Measurements from ENCODE around the gene RPS6KA2. TPM values are rescaled to one million over a fixed set of nuclear protein-coding genes. Genes with fewer than 3 reads are reported as not detected.

Gene RPS6KA2
- total RNA-seq, 1 donor from 2014 or later: 36.1 TPM

GRCh38 chr6:166469426-166469961 is 157.6 kb downstream of the RPS6KA2 start:
- no peak for DNase-seq (ENCODE audit: low spot score)

DNA sequence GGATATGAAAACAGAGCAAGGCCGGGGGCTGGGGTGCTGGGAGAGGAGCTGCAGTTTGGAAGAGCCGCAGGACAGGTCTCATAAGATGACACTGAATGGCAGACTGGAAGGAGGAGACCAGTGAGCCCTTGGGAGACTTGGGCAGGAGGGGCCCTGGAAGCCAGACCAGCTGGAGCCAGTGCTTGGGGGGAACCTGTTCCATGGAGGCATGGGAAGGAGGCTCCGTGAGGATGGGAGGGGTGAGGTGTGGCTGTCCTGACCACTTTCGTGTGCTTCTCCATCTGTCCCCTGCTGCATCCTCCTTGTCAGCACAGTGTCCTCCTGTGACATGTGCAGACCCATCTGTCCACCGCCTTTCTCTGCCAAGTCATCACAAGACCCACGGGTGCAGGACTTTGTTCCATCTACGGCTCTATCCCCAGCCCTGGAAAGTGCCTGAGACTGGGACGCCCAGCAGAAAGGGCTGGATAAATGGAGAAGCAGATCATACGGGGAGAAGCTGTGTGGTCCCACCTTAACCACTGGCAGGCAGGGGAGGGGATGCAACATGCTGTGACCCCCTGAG is 159.5 kb downstream of the RPS6KA2 start:
- DNase-seq (ENCODE audit: low spot score): no peak

DNA sequence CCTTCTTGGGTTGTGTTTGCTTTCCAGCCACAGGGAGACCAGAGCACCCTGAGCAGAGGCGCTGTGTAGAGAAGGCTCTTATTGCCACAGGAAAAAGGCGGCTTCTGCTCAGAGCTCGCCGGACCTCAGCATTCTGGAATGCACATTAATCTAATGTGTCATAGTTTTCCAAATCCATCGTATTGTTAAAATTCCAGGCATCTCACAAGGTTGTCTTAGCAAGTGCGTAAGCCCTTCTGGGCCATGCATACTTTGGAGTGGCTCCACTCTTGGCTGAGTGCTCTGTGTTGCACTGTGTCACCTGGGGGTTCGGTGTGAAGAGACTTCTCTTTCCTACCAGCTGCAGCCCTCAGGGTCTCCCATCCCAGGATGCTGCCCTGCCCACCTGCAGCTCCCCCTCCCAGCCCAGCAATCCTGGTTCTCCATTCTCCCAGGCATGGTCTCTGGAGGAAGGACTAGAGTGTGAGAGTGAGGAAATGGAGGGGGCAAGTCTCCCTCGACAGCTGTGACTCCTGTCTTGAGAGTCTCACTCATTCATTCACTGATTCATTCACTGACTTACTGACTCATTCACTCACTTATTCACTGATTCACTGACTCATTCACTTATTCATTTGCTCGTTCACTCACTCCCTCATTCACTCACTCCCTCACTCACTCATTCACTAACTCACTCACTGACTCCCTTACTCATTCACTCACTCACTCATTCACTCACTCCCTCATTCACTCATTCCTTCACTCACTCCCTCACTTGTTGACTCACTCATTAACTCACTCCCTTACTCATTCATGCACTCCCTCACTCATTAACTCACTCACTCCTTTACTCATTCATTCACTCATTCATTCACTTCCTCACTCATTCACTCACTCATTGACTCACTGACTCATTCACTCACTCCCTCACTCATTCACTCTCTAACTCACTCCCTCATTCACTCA is 160.6 kb downstream of the RPS6KA2 start:
- peak; percentile 33 for DNase-seq (ENCODE audit: low spot score)

DNA sequence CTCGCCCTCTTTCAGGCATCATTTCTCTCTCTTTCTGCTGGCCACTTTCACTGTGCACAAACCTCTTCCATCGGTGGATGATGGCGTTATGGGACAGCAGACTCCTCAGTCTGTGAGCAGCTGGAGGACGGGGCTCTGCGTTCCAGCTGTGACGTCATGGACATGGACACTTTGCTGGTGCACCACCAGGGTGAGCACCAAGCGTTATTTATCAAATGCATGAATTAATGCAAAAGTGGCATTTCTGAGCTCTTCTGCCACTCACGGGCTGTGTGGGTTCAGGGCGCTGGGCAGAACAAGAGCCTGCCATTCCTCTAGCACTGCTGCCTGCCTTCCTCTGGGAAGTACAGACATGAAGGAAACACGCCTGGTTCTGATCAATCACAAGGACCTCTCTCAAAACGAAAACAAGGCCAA is 161.4 kb downstream of the RPS6KA2 start:
- DNase-seq (ENCODE audit: low spot score): peak; percentile 33

DNA sequence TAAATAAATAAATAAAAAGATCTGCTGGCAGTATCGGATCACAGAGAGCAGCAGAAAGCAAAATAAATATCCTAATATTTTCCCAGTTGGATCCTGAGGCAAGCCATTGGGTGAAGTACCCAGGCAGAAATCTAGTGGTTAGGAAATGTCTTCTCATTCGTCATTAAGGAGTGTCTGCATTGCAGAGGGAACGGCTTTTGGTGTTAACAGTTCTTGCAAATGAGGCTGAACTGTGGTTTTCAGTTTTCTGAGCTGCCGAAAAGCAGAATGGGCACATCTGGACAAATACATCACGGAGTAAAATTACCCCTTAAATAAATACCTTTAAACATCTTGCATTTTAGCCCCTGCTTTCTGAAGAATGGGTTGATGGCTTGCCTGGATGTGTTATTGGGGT is 162.1 kb downstream of the RPS6KA2 start:
- no peak for DNase-seq (ENCODE audit: low spot score)

DNA sequence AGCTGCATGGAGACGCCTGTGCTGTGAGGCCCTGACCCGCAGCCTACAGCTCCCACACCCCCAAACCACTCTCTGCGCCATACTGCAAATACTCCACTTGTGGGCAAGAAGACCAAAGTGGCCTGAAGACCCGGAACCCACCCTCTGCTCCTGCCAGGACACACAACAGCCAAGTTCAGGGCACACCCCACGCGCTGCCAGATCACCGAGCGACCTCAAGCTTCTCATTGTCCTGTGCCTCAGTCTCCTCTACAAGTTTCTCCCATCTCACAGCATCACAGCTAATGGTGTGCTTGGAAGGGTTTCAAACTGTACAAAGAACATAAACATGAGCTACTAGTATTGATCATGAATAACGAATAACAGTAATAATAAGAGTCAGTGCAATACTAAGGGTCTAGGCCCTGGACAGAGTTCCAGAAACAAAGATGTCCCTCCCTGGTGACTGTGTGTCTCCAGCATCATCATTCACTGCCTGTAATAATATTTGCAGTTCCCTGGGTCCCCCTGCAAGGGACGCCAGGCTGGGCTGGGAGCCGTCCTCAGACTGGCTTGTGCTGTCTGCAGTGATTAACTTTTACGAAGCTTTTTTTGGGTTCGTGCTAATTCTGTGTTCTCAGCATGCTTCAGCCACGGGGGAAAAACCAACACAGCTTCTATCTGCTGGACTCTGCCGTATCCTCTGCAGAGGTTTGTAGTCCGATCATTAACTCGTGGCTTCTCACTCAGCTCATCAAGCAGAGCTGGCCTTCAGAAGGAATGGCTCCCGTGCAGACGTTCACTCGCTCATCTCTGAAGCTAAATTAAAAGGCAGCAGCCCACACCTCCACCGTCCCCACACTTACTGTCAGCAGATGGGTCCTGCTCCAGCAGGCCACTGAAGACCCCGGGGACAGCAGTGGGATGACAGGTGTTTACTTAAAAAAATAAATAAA is 162.7 kb downstream of the RPS6KA2 start:
- DNase-seq (ENCODE audit: low spot score): no peak

- DNase-seq (ENCODE audit: low spot score): no peak
These were observed 163.5 kb downstream of the RPS6KA2 start for GRCh38 chr6:166463359-166464067.

DNA sequence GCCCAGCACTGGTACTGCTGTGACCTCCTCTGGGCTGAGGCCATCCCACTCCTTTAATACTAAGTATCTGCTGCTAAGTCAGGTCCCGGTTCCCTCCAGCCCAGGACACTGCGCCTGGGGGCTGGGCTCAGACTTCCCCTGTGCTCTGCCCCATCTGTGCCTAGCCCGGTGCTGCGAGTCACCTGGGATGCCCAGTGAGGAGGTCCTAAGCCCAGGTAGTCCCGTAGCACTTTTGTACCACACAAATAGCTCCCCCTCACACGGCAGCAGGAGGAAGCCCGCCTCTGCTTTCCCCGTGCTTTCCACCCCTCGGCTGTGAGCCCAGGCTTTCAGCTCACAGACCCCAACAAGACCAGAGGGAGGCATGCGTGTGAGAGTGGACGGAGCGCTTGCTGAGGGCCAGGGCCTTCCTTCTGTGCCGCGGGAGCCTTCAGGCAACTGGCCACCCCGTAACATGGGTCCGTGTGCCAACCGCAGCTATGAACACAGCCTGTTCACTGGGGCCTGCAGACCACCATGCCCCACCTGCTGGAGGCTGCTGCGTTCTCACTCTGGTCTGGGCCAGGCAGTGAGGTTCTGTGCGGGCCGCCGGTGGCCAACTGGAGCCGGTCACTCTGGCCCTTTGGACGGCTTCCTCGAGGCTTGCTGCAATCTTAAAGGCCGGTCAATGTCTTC is 164.5 kb downstream of the RPS6KA2 start:
- DNase-seq (ENCODE audit: low spot score): no peak

DNA sequence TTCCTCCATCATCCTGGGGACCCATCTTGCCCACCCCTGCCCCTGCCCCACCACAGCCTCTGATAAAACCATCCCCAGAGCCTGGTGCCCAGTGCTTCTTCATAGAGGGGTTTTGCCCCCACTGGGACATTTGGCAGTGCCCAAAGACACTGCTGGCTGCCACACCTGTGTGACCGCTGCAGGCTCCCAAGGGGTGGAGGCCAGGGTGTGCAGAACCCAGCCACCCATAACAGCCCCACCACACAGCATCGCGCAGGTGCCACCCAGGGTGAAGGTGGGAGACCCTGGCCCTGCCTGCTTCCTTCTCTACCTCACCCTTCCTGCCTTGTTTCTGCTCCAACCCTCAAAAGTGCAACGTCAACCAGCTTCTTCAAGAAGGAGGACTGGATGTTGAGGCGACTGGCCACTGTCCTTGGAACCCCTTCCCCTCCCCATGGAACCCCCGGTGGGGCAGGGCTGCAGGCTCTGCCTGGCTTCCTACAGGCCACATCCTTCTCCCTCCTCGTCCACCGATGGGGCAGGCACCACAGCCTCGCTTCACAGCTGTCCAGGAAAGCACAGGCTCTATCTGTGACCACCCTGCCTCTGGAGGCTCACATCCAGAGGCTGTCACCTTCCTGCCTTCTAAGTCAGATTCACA is 165.1 kb downstream of the RPS6KA2 start:
- no peak for DNase-seq (ENCODE audit: low spot score)

DNA sequence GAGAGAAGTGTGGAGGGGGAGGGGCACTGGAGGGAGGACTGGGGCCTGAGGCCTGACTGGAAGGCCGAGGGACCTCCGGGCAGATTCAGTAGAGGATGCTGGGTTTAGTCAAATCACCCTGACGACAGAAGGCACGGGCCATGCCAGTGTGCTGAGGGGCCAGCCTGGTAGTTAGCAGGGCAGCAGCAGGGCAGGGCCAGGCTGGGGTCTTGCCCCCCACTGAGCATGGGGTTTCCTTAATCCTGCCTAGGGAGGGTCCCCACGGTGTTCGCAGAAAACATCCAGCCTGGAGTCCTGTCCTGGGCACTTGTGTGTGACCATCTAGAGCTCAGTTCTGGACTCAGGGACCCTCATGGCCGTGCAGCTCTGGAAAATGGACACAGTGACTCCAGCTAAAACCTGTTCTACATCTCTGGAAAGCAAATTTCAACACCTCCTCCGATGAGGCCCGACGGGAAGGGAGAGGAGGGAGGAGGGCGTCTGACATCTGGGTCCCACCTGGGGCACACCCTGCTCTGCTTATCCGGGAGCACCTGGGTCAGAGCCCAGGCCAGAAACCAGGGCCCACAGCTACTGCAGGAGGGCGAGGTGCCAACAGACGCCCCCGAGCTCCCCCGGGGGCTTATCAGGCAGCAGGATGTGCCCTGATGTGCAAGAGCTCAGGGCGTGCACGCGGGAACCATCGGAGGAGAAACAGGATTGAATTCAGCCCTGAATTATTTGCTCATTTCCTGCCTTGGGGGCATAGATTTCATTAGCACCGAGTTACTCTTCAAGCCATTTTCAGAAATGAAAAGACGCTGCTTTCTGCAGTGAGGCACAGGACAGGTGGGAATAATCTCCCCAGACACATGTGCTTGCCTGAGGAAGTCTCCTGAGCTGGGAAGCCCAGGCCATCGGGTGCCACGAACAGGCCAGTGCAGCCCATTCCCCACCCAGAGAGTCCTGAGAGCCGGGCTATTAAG is 166.3 kb downstream of the RPS6KA2 start:
- no peak for DNase-seq (ENCODE audit: low spot score)

GRCh38 chr6:166459906-166460305 is 167.1 kb downstream of the RPS6KA2 start:
- no peak for DNase-seq (ENCODE audit: low spot score)

DNA sequence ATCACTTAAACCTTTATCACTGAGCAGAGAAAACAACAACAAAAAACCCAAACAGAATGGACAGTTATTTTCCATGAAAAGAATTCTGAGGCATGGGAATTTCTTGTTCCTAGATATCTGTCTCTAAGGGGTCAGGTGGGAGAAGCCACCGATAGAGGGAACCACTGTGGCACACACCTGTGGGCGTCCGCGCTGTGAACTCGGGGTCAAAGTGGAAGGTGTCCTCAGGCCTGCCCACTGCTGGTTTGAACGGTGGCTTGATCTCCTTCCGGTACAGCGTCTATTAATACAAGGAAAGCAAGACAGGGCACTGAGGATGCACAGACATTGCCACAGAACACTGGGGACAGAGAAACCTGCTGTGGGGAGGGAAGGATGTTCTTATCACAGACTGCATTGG is 167.8 kb downstream of the RPS6KA2 start:
- no peak for DNase-seq (ENCODE audit: low spot score)

- peak; percentile 28 for DNase-seq (ENCODE audit: low spot score)
These were observed 170.5 kb downstream of the RPS6KA2 start for GRCh38 chr6:166456395-166457156.

- DNase-seq (ENCODE audit: low spot score): no peak
These were observed 172.1 kb downstream of the RPS6KA2 start for GRCh38 chr6:166454692-166455515.

- DNase-seq (ENCODE audit: low spot score): no peak
These were observed 173.4 kb downstream of the RPS6KA2 start for GRCh38 chr6:166453651-166454050.

DNA sequence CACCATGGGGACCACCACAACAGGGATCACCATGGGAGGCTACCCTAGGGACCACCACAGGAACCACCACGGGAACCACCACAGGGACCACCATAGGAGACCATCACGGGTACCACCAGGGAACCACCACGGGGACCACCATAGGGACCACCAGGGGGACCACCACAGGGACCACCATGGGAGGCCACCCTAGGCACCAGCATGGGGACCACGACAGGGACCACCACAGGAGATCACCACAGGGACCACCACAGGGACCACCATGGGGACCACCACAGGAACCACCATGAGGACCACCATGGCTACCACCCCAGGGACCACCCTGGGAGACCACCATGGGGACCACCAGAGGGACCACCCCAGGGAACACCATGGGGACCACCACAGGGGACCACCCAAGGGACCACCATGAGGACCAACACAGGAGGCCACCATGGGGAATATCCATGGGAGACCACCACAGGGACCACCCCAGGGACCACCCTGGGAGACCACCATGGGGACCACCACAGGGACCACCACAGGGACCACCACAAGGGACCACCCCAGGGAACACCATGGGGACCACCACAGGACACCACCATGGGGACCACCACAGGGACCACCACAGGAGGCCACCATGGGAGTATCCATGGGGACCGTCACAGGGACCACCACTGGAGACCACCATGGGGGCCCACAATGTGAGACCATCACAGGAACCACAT is 176.7 kb downstream of the RPS6KA2 start:
- no peak for DNase-seq (ENCODE audit: low spot score)

DNA sequence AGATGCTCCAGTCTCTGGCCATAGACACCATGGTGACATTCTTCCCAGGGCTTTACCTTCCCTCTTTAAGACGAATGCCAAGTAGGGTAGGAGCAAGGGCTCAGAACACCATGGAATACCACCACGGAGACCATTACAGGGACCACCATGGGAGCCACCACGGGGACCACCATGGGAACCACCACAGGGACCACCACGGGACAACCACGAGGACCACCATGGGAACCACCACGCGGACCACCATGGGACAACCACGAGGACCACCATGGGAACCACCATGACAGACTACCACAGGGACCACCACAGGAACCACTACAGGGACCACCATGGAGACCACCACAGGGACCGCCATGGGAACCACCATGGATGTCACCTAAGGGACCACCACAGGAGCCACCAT is 177.4 kb downstream of the RPS6KA2 start:
- DNase-seq (ENCODE audit: low spot score): no peak

Data from mucosa of gallbladder (tissue), 1 donor.